Activated naive CD4-positive, alpha-beta T cell treated with anti-CD3 and anti-CD28 coated beads, Interleukin-2, amount 50 U/mL, for 16 hours (primary cell): Measurements from ENCODE around the gene ZBTB25.

Experiments
- DNase-seq: peaks from one replicate; pipeline ENCODE4 v3.0.0-alpha.2; 2020

ZBTB25 gene

DNA sequence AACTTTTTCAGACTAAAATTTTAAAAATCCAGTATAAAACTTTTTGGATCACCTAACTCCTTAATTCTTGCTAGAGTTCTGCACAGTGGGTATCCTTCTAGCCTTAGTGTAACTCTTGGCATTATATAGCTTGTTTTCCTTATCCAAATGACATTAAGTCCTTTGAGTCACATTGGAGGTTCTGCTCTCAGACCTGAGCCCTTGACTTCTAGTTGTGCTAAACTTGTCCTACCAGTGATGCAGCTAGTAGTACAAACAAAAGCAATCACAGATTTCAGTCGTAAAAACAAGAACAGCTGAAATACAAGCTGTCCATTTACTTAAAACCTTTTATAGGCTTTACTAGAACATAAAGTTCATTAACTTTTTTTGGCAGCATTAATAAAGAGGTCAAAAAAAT, 11.4 kb upstream of the ZBTB25 start:
- no peak for DNase-seq

DNA sequence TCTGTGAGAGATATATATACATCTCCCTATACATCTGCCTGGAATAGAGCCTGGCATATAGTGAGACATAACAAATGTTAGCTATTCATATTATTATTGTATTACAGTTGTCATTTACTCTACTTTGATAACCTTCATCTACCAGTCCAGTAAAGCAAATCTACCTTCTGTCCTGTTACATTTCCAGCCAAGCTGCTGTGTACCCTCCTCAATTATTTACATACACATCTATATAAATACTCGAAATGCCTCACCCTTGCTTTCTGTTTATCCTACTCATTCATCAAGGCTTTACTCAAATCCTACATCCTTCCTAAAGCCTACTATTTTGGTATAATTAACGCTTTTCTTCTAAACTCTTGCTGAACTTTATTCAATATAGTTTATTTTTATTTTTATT, 9.6 kb upstream of the ZBTB25 start:
- DNase-seq = no peak

DNA sequence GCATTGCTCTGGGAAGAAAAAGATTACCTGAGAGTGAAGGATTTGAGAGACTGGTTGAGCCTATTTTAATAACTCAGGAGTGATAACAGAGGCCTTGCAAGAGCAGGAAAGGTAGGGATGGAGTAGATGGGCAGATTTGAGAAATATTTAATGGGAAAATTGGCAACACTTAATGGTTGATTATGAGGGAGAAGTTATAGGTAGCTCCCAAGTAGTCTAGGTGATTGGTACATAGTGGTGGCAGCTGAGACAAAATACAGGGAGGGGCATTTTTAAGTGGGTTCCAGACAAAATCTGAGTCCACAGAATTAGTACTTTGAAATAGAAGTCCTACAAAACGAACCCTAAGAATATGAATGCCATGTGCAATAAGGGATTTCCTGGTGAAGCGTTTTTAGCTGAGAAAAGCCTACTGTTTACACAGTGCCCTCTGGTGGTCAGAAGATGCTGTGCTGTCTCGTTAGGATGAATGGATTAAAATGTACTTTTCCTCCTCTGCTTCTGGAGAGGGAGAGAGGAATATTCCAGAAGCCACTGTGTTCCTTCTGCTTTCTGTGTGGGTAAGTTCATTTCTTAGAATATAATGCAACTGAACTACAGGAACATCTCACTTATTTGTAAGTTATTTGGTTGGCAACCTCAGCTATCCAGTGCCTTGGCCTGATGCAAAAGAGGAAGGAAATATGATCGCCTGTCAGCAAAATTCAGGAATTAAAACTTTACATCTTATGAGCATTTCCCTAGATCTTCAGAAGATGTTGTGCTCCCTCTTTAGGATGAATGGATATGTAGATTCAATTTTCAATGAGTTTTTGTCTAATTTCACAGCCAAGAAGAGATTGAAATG, 7.4 kb upstream of the ZBTB25 start:
- peak; percentile 57 for DNase-seq

DNA sequence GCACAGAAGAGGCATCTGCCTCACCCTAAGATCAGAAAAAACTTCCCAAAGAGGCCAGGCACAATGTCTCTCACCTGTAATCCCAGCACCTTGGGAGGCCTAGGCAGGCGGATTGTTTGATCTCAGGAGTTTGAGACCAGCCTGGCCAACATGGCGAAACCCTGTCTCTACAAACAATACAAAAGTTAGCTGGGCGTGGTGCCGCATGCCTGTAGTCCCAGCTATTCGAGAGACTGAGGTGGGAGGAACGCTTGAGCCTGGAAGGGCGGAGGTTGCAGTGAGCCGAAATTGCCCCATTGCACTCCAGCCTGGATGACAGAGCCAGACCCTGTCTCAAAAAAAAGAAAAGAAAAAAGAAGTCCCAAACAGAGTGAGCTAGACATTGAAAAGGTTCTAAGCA, 5.4 kb upstream of the ZBTB25 start:
- no peak for DNase-seq

DNA sequence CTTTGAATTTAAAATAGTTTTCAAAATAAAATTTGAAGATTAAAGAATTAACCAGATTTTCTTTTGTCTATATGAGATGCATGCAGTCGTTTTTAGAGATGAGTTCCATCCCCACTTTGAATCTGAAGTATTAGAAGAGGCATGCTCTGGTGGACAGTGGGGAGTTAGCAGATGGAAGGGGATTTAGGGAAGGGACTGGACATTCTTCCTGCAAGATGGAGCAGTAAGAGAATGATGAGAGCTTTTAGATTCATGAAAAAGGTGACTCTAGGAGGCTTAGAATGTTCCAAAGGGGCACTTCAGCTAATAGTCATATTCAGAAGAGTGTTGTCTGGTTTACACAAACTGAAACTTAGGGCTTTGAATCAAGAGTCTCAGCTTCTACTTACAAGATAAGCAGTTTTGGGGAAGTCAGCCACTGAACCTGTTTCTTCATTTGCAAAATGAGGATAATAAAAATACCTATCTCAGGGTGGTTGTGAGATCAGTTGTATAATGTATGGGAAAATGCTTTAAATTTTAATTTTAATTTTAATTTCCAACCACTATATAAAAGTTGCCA, 4.7 kb upstream of the ZBTB25 start:
- no peak for DNase-seq

DNA sequence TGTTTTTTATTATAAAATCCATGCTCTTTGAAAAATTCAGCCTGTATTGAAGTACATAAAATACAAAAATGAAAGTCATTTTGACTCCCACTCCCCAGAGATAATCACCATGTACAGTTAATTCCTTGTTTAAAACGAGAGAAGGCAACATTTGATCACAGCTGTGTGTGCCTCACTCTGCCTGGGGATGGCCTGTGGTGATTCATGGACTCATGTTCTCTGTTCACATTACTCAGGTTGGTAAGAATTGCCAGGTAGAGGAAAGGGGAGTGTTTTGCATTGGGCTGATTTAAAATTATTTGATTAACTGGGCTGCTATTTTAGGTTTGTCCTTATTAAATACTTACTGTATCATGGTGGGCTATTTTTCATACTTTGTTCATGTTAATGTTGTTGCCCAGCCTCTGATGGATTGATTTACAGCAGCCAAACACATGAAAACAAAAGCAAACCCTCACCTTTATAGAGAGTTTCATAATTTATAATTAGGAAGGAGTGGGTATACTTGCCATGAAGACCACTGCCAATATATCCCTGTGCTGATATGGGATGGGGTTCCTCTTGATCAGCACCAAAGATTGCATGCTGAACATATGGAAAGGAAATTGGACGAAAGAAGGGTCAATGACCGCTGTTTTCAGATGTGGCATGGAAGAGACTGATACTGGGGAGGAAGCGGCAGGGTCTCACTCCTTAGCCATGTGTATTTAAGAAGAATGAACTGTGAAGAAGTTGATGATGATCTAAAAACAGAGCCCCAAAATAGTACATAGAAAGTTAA, 3.9 kb upstream of the ZBTB25 start:
- DNase-seq = peak; percentile 57

DNA sequence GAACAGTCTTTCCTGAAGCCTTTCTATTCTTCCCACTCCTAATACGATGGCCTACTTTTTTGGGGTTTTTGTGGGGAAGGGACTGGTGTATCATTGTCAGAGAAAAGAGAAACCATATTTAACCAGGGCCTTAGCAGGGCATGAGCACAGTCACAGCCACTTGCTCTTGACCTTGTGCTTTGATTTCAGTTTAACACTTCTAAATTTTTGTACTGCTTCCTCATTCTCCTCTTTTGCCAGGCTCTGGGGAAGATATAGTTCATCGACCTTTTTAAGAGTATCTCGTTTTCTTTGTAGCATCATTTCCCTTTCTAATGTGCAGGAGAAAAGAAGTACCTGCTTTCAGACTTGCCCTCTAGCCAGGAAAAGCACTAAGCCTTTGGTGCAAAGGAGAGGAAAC, 3.1 kb upstream of the ZBTB25 start:
- DNase-seq = no peak

DNA sequence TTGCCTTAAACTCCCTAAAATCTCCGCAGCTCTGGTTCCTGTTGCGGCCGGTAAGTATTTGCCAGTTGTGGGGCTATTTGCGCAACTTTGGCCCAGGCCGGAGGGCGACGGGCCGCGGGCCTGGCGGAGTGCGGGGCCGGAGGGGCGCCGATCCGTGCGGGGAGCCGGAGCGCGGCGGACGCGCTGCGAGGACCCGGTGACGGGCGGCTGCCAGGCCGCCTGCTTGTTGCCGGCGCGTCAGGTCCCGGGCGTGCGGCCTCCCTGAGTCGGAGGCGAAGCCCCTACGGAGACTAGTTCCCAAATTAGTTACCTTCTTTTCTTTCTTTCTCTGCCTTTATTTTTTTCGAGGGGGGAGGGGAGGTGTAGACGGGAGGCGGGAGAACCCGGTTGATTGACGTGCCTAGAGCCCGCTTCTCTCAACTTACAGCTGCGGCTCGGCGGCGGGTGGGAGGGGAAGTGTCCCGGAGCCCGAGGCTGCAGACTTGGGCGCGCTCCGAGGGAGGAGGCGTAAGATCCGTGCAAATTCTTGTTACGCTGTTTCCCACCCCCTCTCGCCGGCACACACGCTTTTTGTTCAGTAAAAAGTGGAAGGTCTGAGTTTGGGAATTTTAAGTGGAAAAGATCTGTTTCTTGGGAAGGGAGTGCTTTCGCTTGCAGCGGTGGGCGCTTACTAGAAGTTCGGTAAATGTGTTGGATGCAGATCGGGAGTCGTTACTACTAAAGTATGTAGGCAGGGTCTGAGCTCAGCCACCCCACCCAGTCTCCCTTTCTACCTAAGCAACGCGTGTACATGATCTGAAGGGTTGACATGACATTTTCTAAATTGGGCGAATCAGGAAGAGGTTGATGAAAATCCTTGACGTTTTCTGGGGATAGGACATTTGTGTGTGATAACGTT, 1.5 kb upstream of the ZBTB25 start:
- DNase-seq = peak; percentile 85

DNA sequence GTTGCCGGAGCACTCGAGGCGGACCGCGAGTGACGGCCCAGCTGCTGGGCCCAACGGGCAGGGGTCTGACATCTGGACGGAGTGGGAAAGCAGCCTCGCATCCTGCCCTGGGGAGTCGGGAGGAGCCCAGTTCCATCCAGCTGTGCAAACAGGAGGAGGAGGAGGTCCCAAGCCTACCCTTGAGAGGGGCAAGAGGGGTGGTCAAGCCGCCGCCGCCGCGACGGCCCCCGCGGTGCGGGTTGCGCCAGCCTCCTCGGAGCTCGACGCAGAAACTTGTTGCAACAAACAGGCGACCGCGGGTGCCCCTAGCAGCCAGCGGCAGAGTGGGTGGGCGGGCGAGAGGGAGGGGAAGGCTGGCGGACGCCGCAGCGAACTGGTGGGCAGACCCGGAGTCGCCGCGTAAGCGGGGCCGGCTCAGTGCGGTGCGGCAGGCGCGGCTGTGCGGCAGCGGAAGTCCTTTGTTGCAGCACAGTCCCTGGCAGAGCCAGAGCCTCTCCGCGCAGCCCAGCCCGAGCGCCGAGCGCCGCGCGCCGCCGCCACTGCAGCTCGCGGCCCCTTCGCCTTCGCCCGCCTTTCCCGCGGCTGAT, 765 bp upstream of the ZBTB25 start, which contains the start of gene ZBTB1:
TSS of gene ZBTB1 (plus strand) at position 461 of the 587 bp plus-strand sequence. CDS start 16,735 bp downstream, outside the sequence.
- peak; percentile 91 for DNase-seq

DNA sequence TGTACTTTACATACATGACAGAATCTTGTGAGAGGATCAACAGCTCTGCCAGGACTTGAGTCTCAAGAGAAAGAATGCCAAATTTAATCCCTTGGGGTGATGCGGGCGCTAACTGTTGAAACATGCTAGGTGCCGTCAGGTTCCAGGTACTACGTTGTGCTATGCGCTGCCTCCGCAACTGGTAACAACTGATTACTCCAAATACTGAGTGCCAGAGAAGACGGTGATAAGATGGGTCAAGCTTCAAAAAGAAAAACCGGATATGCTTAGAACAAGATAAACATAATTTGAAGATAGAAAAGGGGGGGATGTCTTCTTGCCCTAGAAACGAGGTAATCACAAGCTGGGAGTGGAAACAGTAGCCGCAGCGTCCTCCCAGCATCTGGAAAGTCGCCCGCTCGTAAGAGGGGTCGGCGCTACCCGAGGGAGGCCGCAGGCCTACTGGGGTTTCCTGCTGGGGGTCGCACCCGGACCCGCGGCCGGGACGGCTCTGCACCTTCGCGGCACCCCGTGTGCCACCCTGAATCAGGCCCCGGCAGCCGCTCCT, 678 bp downstream of the ZBTB25 start:
- DNase-seq = peak; percentile 30

DNA sequence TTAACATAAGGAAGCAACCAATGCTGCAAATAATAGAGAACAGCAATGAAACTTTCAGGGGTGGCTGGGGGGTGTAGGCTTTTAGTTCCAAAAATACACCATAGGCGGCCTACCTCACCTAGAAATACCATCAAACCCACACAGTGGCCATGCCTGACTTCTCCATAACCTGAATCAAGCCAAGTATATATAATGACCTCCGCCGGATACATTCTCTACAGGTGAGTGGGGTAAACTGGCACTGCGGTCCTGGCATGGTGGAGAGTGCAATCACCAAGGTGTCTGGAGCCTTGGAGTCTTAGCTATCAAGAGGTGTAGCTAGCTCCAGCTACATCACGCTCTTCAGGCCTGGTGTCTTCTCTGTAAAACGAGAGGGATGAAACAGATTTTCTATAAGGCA, 1.2 kb downstream of the ZBTB25 start:
- DNase-seq = no peak

DNA sequence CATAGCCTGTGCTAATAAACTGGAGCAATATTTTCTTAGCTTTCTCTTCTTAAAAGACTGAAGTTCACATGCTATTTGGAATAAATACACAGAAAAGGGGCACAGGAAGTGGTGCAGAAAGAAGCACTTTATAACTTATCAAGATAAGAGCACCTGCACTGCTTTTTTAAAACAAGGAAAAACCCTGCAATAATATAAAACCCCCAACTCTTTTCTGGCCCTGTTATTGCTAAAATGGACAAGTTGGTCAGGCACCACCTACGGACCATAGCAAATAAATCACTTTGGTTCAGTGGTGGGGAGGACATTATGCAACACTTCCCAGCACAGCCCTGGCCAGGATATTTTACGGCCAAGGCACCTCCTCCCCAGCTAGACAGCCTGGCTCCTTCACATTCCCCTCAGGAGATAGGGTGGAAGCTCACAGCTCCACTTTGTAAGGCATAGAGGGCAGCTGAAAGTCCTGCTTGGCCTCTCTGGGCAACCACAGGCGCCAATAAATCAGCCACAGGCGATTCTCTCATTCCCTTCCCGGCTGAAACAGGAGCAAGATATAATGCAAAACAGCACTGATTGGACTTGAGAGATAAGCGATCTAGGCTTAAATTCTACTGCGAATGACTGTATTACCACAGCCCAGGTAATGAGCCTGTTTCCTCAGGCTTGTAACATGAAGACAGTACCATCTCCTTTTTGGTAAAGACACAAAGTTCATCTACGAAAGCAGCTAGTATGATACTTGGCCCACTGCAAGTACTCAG, 2.0 kb downstream of the ZBTB25 start:
- no peak for DNase-seq

DNA sequence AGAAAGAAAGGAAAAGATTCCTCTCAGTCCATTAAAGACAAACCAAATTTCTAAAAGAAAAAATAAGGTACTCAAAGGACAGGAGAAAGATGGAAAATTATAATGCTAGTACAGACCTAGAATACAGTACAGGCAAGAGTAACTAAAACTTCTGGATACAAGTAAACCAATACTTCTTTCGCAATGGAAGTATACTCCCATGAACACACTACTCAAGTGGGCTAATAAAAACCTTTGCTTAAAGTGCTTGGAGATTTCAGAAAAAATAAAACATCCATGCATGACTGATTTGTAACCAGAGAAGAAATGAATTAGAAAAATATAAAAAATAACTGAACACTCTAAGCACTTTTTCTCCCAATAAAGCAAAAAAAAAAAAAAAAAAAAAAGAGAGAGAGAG, 3.5 kb downstream of the ZBTB25 start:
- no peak for DNase-seq

DNA sequence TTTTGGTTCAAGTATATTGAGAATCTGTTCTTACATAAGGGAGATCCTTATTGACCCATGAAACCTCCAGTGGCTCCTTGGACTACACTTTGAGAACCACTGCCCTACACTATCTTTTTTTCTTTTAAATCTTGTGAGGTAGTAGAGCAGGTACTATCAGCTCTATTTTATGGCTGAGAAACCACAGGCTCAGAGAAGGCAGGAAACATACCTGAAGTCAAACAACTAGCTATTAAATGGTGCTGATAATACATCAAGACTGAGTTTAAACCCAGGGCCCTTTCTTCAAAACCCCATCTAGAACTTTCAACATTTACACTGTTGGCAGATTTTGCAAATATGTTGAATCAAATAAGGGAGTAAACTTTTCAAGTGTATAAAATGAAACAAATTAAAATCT, 6.9 kb downstream of the ZBTB25 start:
- no peak for DNase-seq

DNA sequence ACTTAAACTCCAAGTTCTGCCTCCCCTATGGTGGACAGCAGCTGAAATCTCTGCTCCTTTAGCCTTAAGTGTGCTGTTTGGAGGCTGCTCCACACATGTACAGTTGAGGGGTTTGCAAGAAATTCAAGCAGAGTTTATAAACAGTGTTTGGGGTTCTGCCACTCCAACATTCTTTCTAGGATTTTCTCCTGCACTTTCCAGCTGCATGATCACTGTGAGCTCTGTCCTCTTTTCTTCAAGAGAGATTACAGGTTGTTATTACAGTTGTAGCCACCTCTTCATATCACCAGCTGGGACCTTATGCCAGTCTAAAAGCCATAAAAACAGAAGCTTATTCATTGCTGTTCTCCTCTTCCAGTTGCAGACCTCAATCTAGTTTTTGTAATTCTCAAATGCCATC, 8.4 kb downstream of the ZBTB25 start:
- no peak for DNase-seq

DNA sequence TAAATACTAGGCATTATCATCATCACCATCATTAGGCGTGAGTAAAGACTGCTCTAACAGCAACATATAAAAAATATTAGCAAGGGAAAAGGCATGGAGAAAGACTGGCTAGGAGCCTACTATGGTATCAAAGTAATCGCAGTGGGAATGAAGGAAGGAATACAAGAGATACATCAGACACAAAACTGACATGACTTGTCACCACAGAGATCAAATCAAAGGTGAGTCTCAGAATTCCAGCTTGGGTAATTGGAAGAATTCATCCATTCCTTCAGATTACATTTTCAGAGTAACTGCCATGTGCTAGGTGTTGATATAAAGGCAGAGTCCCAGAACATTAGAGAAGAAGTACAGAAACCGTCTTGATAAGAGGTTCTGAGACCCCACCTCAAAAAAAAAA, 10.2 kb downstream of the ZBTB25 start:
- no peak for DNase-seq

DNA sequence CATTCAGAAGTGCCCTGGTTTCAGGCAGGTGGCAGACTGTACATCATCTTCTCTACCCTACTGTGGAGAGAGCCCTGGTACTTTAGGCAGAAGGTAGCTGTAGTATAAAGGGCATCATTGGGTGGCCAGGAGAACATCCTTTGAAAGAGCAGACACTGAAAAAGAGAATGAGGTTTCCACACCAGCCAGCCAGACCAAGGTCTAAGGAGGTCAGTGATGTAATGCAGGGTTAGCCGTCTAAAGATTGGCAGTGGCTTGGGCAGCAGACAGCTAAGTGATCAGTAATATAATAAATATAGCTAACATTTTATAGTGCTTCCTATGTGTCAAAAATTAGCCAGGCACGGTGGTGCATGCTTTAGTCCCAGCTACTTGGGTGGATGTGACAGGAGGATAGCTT, 12.0 kb downstream of the ZBTB25 start:
- no peak for DNase-seq

DNA sequence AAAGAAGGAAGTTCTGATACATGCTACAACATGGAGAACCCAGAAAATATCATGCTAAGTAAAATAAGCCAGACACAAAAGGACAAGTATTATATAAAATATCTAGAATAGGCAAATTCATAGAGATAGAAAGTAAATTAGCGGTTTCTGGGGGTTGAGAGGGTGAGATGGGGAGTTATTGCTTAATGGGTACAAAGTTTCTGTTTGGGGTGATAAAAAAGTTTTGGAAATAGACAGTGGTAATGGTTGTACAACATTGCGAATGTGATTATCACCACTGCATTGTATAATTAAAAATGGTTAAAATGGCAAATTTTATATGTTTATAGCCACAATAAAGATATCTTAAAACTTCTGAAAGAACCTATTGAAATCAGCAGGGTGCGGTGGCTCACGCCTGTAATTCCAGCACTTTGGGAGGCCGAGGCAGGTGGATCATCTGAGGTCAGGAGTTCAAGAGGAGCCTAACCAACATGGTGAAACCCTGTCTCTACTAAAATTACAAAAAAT, 15.0 kb downstream of the ZBTB25 start:
- DNase-seq = no peak

DNA sequence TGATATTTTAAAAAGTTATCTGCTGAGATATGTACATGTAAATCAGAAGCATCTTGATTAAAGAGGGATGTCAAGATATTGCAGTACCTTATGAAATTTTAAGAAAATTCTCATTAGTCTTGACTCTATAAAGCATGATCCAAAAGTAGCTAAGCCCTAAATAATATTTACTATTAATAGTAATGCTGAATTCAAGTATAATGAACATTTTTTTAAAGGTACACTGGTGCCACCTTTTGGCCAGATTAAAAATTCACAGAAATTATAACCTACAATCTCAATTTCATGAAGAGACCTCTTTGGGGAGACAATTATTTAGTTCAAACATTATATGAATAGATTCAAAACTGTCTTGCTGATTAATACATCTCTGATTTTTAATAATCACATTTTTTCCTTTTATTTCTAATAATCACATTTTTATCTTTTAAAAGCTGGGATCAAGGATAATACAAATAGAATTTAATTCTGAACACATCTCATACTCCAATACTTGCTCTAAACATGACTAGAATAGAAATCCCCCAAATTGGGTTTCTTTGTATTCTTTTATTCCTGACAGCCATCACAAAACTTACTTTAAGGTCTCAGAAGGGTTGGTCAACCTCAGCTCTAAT, 24.9 kb downstream of the ZBTB25 start:
- DNase-seq = no peak

DNA sequence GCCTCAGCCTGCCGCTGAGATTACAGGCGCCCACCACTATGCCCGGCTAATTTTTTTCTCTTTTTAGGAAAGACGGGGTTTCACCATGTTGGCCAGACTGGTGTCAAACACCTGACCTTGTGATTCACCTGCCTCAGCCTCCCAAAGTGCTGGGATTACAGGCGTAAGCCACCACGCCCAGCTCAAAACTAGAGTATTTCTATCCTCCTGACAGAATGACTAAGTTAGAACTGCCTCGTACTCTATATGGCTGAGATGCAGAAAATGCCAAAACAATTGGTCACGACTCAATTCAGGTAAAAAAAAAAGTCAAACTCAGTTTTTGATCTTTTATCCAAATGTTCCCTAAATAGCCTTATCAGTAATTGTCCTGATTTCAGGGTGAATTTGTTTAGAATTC, 27.2 kb downstream of the ZBTB25 start:
- DNase-seq = no peak
